Measurements from ENCODE around the gene GPT2.

The GPT2 gene

GRCh38 chr16:46883690-46884512 lies at the start of gene GPT2:
TSS of gene GPT2 (plus strand) at chr16:46884362. CDS start at chr16:46884716, 354 bp downstream.
- in situ Hi-C loops (cut with HindIII; ENCODE audit: low sequenced_read_pairs), result no loop called here
- peak within 1 kb of the TSS; percentile 80 for H3K4me3 ChIP-seq (ENCODE audit: low read depth, low read length)
- TF ChIP-seq, protein P1, sequence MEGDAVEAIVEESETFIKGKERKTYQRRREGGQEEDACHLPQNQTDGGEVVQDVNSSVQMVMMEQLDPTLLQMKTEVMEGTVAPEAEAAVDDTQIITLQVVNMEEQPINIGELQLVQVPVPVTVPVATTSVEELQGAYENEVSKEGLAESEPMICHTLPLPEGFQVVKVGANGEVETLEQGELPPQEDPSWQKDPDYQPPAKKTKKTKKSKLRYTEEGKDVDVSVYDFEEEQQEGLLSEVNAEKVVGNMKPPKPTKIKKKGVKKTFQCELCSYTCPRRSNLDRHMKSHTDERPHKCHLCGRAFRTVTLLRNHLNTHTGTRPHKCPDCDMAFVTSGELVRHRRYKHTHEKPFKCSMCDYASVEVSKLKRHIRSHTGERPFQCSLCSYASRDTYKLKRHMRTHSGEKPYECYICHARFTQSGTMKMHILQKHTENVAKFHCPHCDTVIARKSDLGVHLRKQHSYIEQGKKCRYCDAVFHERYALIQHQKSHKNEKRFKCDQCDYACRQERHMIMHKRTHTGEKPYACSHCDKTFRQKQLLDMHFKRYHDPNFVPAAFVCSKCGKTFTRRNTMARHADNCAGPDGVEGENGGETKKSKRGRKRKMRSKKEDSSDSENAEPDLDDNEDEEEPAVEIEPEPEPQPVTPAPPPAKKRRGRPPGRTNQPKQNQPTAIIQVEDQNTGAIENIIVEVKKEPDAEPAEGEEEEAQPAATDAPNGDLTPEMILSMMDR (IDR thresholded peaks at IDR 0.05; ENCODE audit: low read depth, low read length, missing control alignments), result no peak
- peak; percentile 86 for DNase-seq (ENCODE audit: low read depth)

GRCh38 chr16:46836534-46837530 lies 47.3 kb upstream of the GPT2 start:
- in situ Hi-C loops (cut with HindIII; ENCODE audit: low sequenced_read_pairs), result no loop called here
- H3K4me3 ChIP-seq (ENCODE audit: low read depth, low read length), result no peak overlapping the region

DNA sequence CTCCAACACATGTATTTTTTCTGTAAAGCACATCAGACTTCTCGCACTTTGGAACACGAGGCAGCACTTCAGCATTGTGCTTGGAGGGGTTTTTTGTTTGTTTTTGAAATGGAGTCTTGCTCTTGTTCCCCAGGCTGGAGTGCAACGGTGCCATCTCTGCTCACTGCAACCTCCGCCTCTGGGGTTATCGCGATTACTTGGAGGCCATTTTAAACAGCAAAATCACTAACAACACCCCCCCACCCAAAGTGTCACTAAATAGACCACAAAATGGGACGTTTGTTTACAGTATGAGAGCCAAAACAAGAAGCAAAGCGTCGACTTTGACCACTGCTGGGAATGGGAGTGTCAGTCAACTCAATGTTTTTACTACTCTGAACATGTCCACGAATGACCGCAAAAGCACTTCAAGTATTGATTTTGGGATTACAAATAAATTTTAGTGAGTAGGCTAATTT lies 44.1 kb upstream of the GPT2 start:
- no peak overlapping the region for H3K4me3 ChIP-seq (ENCODE audit: low read depth, low read length)
- in situ Hi-C loops (cut with HindIII; ENCODE audit: low sequenced_read_pairs), result no loop called here
- no peak for DNase-seq (ENCODE audit: low read depth)
- TF ChIP-seq, protein P1 (IDR thresholded peaks at IDR 0.05; ENCODE audit: low read depth, low read length, missing control alignments), result no peak

More at GRCh38 chr16:46836534-46837530, 47.3 kb upstream of the GPT2 start:
- DNase-seq (ENCODE audit: low read depth), result no peak
- TF ChIP-seq, protein P1 (IDR thresholded peaks at IDR 0.05; ENCODE audit: low read depth, low read length, missing control alignments), result no peak

DNA sequence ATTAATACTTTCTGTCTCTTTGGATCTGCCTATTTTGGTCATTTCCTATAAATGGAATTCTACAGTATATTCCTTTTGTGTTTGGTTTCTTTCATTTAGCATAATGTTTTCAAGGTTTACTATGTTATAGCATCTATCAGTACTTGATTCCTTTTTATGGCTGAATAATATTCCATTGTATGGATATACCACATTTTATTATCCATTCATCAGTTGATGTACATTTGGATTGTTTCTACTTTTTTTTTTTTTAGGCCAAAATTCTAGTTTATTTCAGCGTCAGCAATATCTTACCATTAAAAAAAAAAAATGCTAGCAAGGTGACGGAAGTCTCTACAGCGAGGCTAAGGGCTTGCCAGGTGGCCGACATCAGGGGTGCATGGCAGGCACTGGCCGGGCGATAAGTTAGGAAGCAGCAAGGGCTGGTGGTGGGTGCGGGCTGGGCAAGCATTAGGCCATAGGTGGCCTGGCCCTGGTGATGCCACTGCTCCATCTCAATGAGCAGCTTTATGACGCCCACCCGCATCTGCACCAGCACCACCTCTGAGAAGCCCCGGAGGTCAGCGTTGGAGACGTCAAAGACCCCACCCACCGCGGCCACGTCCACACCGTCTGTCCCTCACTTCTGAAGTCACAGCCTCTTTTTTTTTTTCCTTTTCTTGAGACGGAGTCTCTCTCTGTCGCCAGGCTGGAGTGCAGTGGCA lies 41.8 kb upstream of the GPT2 start:
- no peak overlapping the region for H3K4me3 ChIP-seq (ENCODE audit: low read depth, low read length)
- no peak for DNase-seq (ENCODE audit: low read depth)
- TF ChIP-seq, protein P1 (IDR thresholded peaks at IDR 0.05; ENCODE audit: low read depth, low read length, missing control alignments), result no peak
- in situ Hi-C loops (cut with HindIII; ENCODE audit: low sequenced_read_pairs), result no loop called here

DNA sequence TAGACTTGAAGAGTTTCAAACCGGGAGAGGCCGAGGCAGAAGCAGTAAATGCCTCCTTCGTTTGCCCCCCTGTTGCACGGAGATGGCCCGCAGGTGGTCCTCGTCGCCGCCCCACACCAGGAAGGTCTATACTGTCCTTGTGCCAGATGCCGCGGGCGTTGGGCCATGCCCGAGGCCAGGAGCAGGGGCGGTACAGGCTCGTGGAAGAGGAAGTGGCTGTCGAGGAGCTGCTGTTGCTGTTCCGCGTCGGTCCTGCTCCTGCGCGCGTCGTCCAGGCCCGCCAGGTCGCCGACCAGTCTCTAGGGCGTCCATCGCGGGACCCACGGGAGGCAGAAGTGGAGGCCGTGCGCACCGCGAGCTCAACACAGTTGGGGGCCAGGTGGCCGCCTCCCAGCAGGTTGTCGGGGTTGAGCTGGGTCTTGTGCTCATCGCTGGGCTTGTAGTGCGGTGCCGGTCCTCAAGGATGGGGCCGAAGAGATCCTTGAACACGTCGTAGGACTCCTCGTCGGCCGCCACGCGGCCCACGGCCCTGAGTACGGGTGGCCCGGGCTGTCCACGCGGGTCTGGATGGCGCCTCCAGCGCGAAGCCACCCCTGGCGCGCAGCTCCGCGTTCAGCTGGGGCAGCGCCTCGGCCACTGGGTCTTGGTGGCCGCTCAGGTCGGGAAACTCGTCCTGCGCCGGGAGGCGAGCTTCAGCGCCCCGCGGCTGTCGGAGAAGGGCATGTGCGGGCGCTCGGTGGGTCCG lies 40.1 kb upstream of the GPT2 start:
- in situ Hi-C loops (cut with HindIII; ENCODE audit: low sequenced_read_pairs), result no loop called here
- DNase-seq (ENCODE audit: low read depth), result no peak
- no peak overlapping the region for H3K4me3 ChIP-seq (ENCODE audit: low read depth, low read length)
- TF ChIP-seq, protein P1 (IDR thresholded peaks at IDR 0.05; ENCODE audit: low read depth, low read length, missing control alignments), result no peak

Data from astrocyte of the cerebellum (primary cell).